ENCODE results near the gene OR4F29.
"Not testable (repeated sequence)": the region's sequence is repeated elsewhere in the genome, so short reads cannot be mapped to it uniquely, and the experiment has no call there.

The OR4F29 gene, protein sequence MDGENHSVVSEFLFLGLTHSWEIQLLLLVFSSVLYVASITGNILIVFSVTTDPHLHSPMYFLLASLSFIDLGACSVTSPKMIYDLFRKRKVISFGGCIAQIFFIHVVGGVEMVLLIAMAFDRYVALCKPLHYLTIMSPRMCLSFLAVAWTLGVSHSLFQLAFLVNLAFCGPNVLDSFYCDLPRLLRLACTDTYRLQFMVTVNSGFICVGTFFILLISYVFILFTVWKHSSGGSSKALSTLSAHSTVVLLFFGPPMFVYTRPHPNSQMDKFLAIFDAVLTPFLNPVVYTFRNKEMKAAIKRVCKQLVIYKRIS

GRCh38 chr1:451578-451977 is at the start of gene OR4F29:
TSS of gene OR4F29 (minus strand) at chr1:451678. CDS start at chr1:451678, 0 bp downstream.
- DNase-seq: not testable (repeated sequence)

Measured in stimulated activated CD4-positive, alpha-beta T cell treated with anti-CD3 and anti-CD28 coated beads, Interleukin-4, amount 100 ng/mL, for 1 hour (primary cell).